Superior temporal gyrus (tissue), 1 donor: ENCODE measurements around the gene TARDBP.
"Not testable (repeated sequence)": the region's sequence is repeated elsewhere in the genome, so short reads cannot be mapped to it uniquely, and the experiment has no call there.

ENCODE experiments used
- DNase-seq: peaks from one replicate; pipeline ENCODE4 v3.0.0-alpha.2; 2016; ENCODE audit errors: extremely low spot score

Gene TARDBP

DNA sequence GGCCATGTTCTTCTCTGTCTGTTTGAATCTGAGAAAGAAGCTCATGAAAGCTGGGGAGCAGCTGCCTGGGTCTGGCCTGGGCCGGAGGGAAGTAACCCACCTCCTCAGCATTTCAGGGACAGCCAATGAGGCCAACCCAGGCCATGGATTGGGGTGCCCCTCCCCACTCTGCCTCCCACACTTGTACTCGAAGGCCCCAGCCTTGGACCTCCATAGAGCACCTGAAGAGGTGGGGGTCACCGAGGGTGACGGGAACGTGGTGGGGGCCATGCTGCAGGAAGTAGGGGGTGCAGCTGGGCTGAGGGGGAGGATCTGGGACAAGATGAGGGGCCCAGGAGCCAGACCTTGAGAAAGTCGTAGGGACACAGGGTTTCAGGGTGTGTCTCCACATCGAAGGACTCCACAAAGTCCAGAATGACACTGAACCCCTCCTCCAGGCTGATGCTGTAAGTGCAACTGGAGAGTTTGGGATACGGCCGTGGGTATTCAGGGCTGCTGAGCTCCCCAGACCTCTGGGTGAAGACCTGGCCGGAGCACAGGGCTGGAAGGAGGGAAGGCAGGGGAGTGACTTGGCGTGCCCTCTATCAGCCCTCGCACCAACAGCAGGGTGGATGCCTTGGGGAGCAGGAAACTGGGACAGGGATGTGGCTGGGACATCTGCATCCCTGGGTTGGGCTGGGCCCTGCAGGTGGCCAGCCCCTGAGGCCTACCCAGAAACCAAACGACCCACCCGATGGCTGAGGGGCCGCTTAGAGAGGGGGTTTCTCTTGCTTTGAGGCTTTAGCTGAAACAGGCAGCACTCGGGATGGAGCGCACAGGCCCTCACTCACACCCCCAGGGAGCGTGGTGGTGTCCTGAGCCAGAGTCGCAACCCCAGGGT, 30.8 kb downstream of the TARDBP start:
- no peak for DNase-seq

DNA sequence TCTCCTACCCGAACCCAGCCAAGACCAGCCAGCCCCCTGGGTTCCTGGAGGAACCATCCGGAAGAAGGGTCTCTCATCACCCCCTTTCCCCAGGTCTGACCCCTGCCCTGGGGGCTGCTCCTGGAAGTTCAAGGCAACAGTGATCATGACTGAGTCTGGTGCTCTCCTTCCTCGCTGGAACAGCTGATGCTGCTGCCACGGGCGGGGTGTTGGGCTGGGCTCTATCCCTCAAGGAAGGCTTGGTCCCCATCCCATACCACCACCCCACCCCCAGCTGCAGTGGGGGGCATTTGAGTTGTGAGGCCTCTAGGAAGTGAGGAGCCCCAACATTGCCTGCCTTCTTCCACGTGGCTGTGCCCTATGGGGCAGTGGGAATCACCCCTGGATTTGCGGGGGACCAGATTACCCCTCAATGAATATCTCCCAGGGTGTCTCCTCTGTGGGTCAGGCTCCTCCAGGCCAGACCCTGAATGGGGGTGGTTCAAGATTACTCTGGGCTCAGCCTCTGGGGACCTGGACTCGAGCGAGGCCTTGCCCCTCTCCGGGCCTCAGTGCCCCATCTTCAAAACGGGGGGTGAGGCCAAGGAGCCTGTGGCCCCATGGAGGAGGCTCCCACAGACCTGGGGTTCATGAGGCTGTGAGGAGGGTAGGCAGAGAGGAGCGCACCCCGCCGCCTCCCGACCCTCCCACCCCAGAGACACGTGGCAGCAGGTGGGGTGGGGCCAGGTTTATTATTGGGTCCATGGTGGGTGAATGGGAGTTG, 31.8 kb downstream of the TARDBP start:
- no peak for DNase-seq

DNA sequence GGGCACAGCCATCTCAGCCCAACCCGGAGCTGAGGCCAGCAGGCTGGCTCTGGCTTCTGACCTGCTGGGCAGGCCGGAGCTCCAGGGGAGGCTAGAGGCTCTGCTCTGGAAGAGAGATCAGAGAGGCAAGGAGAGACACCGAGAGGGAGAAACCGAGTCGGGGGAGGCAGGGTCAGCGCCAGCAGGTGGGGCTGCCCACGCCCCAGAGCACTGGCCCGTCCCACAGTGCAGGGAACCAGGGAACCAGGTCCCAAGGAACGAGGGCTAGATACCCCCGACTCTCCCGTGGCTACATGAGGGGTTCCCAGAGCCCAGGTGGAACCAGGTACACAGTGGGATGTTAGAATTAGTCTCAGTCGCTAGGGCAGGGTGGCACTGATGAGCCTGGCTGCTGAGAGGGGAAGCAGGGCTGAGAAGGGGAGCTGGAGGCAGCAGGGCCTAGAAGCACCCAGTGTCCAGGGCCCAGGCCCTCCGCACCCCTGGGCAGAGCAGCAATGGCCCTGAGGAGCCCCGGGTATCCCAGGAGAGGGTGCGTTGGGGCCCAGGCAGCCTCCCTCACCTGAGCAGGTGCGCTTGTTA, 32.5 kb downstream of the TARDBP start:
- no peak for DNase-seq

DNA sequence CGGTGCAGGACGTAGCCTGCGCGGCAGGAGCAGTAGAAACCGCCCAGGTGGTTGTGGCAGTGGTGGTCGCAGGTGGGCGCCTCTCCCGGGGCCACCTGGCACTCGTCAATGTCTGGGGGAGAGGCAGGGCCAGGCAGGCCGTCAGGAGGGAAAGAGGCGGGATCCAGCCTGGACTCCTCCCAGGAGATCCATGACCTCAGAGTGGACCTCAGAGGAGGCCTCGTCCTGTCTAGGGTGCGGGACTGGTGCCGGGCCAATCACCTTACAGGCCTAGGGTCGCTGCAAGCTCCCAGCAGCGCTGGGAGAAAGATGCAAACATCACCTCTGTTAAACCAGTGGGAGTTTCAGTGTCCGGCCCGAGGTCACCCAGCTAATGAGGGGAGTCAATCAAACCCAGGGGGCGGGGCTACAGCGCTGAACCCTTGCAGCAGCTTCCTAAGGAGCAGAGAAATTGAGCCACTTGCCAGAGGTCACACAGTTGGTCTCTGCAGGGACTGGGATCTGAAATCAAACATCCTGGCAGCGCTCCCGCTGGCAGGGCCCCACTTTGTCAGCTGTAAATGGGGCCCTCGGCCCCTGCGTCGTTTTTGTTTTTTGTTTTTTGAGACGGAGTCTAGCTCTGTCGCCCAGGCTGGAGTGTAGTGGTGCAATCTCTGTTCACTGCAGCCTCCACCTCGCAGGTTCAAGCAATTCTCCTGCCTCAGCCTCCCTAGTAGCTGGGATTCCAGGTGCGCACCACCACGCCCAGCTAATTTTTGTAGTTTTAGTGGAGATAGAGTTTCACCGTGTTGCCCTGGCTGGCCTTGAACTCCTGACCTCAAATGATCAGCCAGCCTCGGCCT, 33.2 kb downstream of the TARDBP start:
- no peak for DNase-seq

DNA sequence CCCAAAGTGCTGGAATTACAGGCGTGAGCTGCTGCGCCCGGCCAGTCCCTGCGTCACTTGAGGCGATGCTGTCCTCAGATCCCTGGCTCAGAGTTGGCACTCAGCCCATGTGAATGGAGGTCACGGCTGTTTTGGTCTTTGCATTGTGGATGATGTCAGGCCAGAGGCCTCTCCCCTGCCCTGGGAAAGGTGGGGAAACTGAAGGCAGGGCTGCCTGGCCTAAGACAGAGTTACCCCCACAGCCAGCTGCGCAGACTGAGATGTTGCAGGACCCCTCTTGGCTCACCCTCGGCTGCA, 33.8 kb downstream of the TARDBP start:
- no peak for DNase-seq

DNA sequence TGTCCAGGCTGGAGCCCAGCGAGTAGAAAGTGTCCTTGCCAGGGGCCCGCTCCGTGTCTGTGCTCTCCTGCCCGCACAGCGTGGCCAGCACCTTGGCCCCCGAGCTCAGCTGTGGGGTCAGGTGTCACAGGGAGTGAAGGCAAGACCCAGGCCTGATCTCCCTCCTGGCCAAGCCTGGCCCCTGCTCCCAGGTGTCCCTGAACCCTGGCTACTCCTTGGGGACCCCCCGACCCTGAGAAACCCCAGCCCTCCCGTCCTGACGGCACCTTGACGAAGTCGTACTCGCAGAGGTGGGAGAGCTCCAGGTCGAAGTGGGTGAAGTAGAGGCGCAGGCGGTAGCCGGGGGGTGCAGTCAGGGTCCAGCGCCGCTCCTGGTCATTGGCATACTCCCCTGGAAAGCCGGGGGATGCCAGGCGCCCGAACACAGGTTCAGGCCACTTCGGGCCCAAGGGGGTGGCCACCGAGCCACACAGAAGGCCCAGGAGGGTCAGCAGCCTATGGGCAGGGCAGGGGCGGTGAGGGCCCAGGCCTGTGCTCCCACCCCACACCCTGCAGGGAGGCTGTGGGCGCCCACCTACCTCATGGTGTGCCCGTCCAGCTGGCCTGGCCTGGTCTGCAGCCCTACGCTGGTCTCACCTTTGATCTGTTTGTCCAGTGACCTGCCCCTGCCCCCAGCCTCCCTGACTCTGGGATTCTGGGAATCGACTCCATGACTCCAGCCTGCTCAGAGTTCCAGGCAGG, 34.3 kb downstream of the TARDBP start, which contains the start of gene MASP2:
TSS of gene MASP2 (minus strand) at position 615 of the 741 bp plus-strand sequence. CDS start at position 583, 32 bp downstream.
- no peak for DNase-seq

DNA sequence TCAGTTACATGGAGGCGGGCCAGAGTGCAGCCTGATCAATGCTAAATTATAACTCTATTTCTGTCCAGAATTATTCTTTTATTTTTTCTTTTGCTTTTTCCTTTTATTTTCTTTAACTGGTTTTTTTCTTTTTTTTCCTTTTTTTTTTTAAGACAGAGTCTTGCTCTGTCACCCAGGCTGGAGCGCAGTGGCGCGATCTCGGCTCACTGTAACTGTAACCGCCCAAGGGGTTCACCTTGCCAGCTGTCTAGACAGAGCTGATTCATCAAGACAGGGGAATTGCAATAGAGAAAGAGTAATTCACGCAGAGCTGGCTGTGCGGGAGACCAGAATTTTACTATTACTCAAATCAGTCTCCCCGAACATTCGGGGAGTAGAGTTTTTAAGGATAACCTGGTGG, 38.7 kb downstream of the TARDBP start:
- not testable (repeated sequence) for DNase-seq

DNA sequence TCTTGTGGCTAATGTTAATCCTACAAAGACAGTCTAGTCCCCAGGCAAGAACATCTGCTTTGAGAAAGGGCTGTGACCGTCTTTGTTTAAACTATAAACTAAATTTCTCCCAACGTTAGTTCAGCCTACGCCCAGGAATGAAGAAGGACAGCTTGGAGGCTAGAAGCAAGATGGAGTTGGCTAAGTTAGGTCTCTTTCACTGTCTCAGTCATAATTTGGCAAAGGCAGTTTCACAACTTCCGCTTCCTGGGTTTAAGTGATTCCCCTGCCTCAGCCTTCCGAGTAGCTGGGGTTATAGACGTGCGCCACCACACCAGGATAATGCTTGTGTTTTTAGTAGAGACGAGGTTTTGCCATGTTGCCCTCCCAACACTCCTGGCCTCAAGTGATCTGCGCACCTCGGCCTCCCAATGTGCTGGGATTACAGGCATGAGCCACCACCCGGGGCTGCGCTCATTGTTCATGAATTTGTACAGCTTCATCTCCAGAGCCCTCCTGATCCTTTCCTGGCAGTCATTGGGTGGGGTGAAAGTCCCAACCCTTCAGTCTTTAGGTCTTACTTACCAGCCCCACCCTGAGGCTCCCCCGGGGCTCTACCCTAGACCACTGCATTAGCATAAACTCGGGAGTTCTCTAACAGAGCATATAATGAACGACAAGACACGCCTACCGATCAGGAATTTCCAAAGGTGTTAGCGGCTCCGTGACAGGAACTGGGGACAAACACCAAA, 39.5 kb downstream of the TARDBP start:
- DNase-seq = no peak

DNA sequence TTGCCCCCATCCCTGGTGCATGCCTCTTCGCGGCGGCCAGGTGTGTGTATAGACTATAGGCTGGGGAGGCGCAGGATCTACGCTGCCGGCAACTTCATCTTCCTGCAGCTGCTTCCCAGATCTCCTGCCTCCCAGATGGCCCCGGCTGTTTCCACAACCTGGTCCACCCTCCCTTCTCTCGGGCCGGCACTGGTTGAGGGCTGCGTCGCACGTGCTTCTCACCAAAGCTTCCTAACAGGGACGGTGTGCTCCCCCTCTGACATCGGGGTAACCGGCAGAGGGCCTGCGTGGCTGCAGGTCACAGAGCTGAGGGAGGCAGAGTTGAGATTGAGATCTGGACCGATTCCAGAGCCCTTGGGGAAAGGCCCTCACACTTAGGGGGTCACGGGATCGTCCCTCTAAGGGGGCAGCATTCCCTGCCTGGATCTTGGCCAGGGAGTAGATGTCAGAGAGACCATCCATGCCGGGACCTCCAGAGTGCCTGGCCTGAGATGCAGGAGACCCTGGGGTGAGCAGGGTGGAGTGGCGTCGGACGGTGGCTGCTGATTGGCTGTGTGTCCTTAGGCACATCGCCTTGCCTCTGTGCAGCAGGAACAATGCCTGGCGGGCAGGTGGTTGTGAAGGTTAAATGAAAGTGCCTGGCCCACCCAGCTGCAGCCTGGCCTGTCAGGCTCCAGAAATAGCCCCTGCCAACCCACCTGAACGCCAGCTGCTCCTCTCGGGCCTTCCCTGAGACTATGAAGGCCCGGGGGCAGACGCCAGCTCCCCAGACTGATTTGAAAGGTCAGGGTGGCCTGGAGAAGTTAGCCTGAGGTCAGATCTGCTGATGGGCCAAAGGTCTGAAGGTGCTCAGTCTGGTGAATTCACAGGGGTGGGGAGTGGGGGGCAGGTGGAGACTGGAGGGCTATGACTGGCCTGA, 40.6 kb downstream of the TARDBP start:
- no peak for DNase-seq

DNA sequence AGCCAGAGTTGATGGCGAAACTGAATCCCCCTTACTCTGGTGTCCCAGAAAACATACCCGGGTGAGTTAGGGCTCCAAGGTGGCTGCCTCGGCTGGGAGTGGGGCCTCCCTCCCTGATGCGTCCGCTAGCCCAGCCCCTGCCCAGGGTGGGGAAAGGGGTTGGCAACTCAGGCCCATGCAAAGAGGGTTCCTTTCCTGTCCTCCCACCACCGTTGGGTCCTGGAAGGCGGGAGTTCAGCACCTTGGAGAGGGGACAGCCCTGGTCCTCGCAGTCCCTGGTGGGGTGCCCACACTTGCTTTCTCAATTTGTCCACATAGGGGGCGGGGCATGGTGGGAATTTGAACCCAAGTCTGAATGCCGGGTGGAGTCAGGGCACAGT, 41.3 kb downstream of the TARDBP start:
- no peak for DNase-seq

DNA sequence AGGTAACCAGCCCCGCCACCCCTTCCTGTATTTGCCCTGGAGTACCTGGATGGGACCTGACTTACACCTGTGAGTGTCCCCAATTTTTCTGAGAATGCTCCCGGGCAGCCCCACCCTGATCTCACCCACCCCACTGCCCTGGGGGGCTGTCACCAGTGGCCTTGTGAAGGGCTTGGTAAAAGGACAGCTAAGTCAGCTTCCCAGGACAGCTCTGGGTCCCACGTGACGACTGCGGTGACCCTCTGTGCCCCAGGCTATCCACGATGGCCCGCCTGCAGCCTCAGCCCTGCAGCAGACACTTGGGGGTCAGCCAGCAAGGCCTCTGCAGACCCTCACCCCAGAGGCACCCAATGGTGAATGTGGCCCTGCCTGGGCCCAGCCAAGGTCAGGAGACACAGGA, 41.7 kb downstream of the TARDBP start:
- no peak for DNase-seq

DNA sequence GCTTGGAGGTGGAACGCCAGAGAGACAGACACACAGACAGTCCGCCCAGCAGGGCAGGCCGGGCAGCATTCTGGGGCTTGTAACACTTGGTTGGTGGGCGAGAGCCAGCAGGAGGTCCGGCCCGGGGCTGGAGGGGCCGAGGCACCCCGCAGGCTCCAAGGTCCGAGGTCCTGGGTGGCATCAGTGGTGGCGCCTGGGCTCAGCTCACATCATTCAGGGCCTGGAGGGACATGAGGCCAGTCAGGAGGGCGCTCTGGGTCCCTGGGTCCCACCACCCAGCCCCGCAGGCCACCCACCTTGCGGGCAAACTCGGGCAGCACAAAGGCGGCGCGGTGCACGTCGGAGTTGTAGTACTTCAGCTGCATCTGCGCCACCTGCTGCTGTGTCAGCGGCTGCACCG, 42.2 kb downstream of the TARDBP start:
- no peak for DNase-seq

DNA sequence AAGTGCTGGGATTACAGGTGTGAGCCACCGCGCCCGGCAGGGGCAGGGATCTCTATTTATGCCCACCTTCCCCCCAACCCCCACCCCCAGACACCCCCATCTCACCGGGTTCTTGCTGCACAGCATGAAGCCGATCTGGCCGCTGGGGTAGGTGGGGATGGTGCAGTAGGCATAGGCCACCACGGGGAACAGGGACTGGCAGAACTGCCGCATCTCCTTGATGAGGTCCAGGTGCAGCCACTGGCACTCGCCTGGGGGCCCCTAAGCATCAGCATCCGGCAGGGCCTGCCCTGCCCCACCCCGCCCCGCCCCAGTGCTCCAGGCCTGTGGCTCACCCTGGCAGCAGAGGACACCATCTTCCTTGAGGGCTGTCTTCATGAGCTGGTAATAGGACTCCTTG, 43.2 kb downstream of the TARDBP start:
- no peak for DNase-seq

DNA sequence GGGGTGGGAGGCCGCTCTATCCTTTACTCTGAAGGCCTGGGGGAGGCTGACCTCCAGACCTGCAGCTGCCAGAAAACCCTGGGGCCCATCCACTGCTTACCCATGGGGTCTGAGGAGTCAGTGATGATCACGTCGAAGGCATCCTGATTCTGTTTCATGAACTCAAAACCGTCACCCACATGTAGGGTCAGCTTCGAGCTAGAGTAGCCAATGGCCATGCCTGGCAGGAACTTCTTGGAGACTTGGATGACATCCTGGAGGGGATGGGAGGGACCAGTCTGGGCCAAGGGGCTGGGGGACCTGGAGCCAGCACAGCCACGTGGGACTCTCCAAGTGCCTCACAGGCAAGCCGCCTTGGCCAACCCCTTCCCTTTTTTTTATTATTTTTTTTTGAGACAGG, 44.0 kb downstream of the TARDBP start:
- no peak for DNase-seq

DNA sequence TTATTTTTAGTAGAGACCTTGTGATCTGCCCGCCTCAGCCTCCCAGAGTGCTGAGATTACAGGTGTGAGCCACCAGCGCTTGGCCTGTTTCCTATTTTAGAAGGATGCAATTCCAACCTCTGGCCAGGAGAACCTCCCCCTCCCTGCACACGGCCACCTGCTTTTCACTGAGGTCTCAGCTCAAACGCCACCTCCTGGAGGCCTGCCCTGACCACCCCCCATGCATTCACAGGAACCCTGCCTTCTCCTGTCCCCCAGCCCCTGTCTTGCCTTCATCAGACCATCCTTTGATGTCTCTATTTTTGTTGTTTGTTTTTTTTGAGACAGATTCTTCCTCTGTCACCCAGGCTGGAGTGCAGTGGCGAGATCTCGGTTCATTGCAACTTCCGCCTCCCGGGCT, 45.0 kb downstream of the TARDBP start:
- no peak for DNase-seq

DNA sequence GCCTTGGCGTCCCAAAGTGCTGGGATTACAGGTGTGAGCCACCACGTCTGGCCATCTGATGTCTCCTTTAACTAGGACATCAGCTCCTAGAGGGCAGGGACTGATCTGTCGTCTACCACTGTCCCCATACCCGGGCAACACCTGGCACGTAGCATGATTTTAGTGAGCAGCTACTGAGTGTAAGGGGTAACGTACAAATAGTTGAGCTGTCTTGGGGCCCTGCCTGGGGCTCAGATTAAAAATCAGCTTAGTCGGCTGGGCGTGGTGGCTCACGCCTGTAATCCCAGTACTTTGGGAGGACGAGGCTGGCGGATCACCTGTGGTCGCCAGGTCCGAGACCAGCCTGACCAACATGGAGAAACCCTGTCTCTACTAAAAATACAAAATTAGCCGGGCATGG, 45.6 kb downstream of the TARDBP start:
- DNase-seq = no peak

DNA sequence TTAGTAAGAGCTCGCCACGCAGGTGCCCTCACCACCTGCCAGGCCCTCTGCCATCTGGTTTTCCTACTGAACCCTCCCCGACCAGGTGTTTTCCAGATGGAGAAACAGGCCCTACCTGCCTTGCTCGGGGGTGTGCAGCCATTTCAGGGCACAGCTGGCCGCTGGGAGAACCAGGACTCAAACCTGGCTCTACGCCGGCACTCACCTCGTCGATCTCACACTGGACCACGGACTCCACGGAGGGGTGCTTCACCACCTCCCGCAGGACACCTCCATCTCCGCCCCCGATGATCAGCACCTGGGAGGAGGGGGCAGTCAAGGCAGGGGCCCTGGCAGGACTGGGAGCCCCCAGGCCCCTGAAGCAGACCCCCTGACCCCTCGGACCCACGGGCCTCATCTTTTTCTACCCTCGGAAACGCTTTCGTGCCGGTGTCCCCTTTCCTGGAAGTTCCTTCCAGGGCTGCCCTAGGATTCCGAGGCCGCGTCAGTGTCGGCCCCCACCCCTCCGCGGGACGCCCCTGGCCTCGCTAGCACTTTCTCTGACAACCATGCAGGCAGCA, 46.2 kb downstream of the TARDBP start:
- DNase-seq = no peak

DNA sequence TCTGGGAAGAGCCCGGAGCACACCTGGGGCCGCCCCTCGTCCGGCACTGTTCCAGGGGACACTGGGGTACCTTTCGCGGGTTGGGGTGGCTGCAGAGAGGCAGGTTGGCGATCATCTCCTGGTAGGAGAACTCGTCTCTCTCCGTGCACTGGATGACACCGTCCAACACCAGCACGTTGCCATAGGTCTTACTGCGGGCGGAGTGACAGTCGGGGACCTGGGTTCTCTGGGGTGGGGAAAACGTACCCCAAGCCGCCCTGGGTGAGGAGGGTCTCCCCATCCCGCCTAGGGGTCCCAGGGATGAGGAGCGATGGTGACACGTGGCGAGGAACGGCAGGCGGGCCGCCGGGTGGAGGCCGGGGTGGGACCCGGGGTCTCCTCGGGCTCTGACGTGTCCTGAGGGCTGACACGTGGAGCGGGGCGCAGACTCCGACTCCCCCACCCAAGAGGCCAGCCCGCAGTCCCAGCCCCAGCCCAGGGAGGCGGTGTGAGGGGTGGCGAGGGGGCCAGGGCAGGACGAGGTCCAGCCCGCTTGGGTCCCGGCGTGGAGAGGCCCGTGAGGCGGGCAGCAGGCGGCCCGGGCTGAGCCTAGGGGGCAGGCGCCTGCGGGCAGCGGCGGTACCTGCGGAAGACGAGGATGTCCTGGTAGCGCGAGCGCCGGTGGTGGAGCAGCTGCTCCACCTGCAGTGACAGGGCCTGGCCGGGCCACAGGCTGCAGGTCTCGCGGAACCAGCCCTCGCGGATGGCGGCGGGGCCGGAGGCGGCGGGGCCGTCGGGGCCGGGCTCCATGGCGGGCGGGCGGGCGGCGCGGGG, 46.9 kb downstream of the TARDBP start:
- no peak for DNase-seq
